H9 (cell line): ENCODE results near the gene NEGR1. TPM values are rescaled to one million over a fixed set of nuclear protein-coding genes. Genes with fewer than 3 reads are reported as not detected.

Experiments
- DNase-seq: peaks from one replicate; pipeline ENCODE4 v3.0.0-alpha.2; 2017
- H2AFZ ChIP-seq: one replicate; pipeline ENCODE4 v1.6.1; 2013; ENCODE audit warnings: mild to moderate bottlenecking, low read length, control low read depth, moderate library complexity
- H2AK5ac ChIP-seq: 2 replicates; pipeline ENCODE4 v1.6.1; 2013; ENCODE audit warnings: low read length, control low read depth, mixed read lengths; ENCODE audit not compliant: insufficient read length
- H2BK120ac ChIP-seq: one replicate; pipeline ENCODE4 v1.6.1; 2013; ENCODE audit warnings: low read depth, mild to moderate bottlenecking, low read length, control low read depth, inconsistent platforms; ENCODE audit not compliant: poor library complexity, severe bottlenecking
- H2BK12ac ChIP-seq: 2 replicates; pipeline ENCODE4 v1.6.1; 2013; ENCODE audit warnings: low read length, control low read depth, mixed read lengths, low read depth; ENCODE audit not compliant: insufficient read length
- H2BK15ac ChIP-seq: 2 replicates; pipeline ENCODE4 v1.6.1; 2013; ENCODE audit warnings: low read depth, low read length, control low read depth
- H2BK20ac ChIP-seq: one replicate; pipeline ENCODE4 v1.6.1; 2013; ENCODE audit warnings: low read depth, mild to moderate bottlenecking, low read length, control low read depth, inconsistent platforms; ENCODE audit not compliant: poor library complexity, severe bottlenecking
- H2BK5ac ChIP-seq: 2 replicates; pipeline ENCODE4 v1.6.1; 2013; ENCODE audit warnings: low read length, control low read depth, mixed read lengths; ENCODE audit not compliant: insufficient read length
- H3K14ac ChIP-seq: 2 replicates; pipeline ENCODE4 v1.6.1; 2013; ENCODE audit warnings: low read length, control low read depth; ENCODE audit not compliant: insufficient read depth
- H3K18ac ChIP-seq: 2 replicates; pipeline ENCODE4 v1.6.1; 2013; ENCODE audit warnings: low read depth, mild to moderate bottlenecking, mixed read lengths, low read length, control low read depth; ENCODE audit not compliant: insufficient read length
- H3K23ac ChIP-seq: 2 replicates; pipeline ENCODE4 v1.6.1; 2013; ENCODE audit warnings: low read length, control low read depth, mixed read lengths, low read depth; ENCODE audit not compliant: insufficient read length
- H3K23me2 ChIP-seq: 2 replicates; pipeline ENCODE4 v1.6.1; 2013; ENCODE audit warnings: low read depth, mild to moderate bottlenecking, mixed read lengths, low read length, control low read depth; ENCODE audit not compliant: insufficient read length, poor library complexity, severe bottlenecking
- H3K27ac ChIP-seq: 2 replicates; pipeline ENCODE4 v1.5.1; 2013; ENCODE audit warnings: low read length, control low read depth, mixed read lengths, low read depth; ENCODE audit not compliant: insufficient read length
- H3K27me3 ChIP-seq: 2 replicates; pipeline ENCODE4 v1.6.1; 2013; ENCODE audit warnings: low read length, control low read depth, inconsistent platforms; ENCODE audit not compliant: insufficient read depth
- H3K4ac ChIP-seq: 2 replicates; pipeline ENCODE4 v1.6.1; 2013; ENCODE audit warnings: low read depth, mild to moderate bottlenecking, control low read depth, inconsistent platforms, low read length, moderate library complexity
- H3K4me1 ChIP-seq: 2 replicates; pipeline ENCODE4 v1.6.1; 2013; ENCODE audit warnings: low read length, control low read depth, inconsistent platforms; ENCODE audit not compliant: insufficient read depth
- H3K4me2 ChIP-seq: 2 replicates; pipeline ENCODE4 v1.6.1; 2013; ENCODE audit warnings: low read length, control low read depth, mixed read lengths; ENCODE audit not compliant: insufficient read length, insufficient read depth
- H3K56ac ChIP-seq: 2 replicates; pipeline ENCODE4 v1.6.1; 2013; ENCODE audit warnings: low read depth, mild to moderate bottlenecking, mixed read lengths, low read length, control low read depth; ENCODE audit not compliant: insufficient read length
- H3K79me1 ChIP-seq: 2 replicates; pipeline ENCODE4 v1.6.1; 2013; ENCODE audit warnings: low read depth, mild to moderate bottlenecking, moderate library complexity, low read length, control low read depth, inconsistent platforms; ENCODE audit not compliant: insufficient read depth, poor library complexity, severe bottlenecking
- H3K79me2 ChIP-seq: 2 replicates; pipeline ENCODE4 v1.6.1; 2013; ENCODE audit warnings: low read length, control low read depth, inconsistent platforms; ENCODE audit not compliant: insufficient read depth
- H3K9ac ChIP-seq: 2 replicates; pipeline ENCODE4 v1.6.1; 2013; ENCODE audit warnings: low read length, control low read depth, mixed read lengths; ENCODE audit not compliant: insufficient read length; ENCODE audit errors: extremely low read depth
- H3K9me3 ChIP-seq: one replicate; pipeline ENCODE4 v1.6.1; 2013; ENCODE audit warnings: low read depth, low read length, inconsistent platforms; ENCODE audit not compliant: control insufficient read depth
- H3T11ph ChIP-seq: one replicate; pipeline ENCODE4 v1.6.1; 2013; ENCODE audit warnings: mild to moderate bottlenecking, low read length, control low read depth, inconsistent platforms
- H4K20me1 ChIP-seq: one replicate; pipeline ENCODE4 v1.6.1; 2013; ENCODE audit not compliant: control insufficient read depth, insufficient read length, insufficient read depth
- H4K5ac ChIP-seq: 2 replicates; pipeline ENCODE4 v1.6.1; 2013; ENCODE audit warnings: low read depth, mild to moderate bottlenecking, mixed read lengths, low read length, control low read depth; ENCODE audit not compliant: insufficient read length
- H4K8ac ChIP-seq: replicated peaks from 2 replicates; pipeline ENCODE4 v1.6.1; 2013; ENCODE audit warnings: low read length, control low read depth, mixed read lengths, low read depth; ENCODE audit not compliant: insufficient read length
- H4K91ac ChIP-seq: 2 replicates; pipeline ENCODE4 v1.6.1; 2013; ENCODE audit warnings: low read depth, mild to moderate bottlenecking, moderate library complexity, mixed read lengths, low read length, control low read depth; ENCODE audit not compliant: insufficient read length
- H3K27ac Mint-ChIP-seq, 3 experiments: 2 replicates in 2 of 3; 3 replicates in 1 of 3; pipeline ENCODE4 v1.8.0; 2020 to 2021; ENCODE audit warnings: mixed read lengths in 3 of 3, mild to moderate bottlenecking in 1 of 3, moderate library complexity in 1 of 3
- H3K27me3 Mint-ChIP-seq: 2 replicates; pipeline ENCODE4 v1.8.0; 2021; ENCODE audit warnings: low read depth, mild to moderate bottlenecking, moderate library complexity, mixed read lengths
- H3K36me3 Mint-ChIP-seq, 3 experiments: 2 replicates in 2 of 3; 3 replicates in 1 of 3; pipeline ENCODE4 v1.8.0; 2020 to 2021; ENCODE audit warnings: low read depth in 3 of 3, mixed read lengths in 3 of 3; ENCODE audit not compliant: insufficient read depth in 1 of 3
- H3K4me1 Mint-ChIP-seq, 2 experiments: 2 replicates each; pipeline ENCODE4 v1.8.0; 2020; ENCODE audit warnings: mixed read lengths in 2 of 2
- H3K4me3 Mint-ChIP-seq, 2 experiments: 2 replicates in 1 of 2; 3 replicates in 1 of 2; pipeline ENCODE4 v1.8.0; 2020 to 2021; ENCODE audit warnings: mild to moderate bottlenecking in 2 of 2, mixed read lengths in 2 of 2, moderate library complexity in 1 of 2
- H3K9me3 Mint-ChIP-seq, 2 experiments: 2 replicates in 1 of 2; 3 replicates in 1 of 2; pipeline ENCODE4 v1.8.0; 2020; ENCODE audit warnings: mild to moderate bottlenecking in 2 of 2, mixed read lengths in 2 of 2, moderate library complexity in 1 of 2
- WGBS: extraction: QIAGEN DNeasy Blood & Tissue Kit; methylation state at CpG from one replicate; pipeline ENCODE4 v1.1.7; 2013; ENCODE audit warnings: missing lambda C conversion rate, low lambda C conversion rate, mixed read lengths; ENCODE audit not compliant: insufficient read length; ENCODE audit errors: extremely low coverage; 5-methylcytosine and 5-hydroxymethylcytosine counted together
- total RNA-seq: library from RNA; stranded (reverse); gene quantifications from 2 replicates; pipeline ENCODE4 v1.2.1, GENCODE V29; 2021
- TF ChIP-seq, protein P1 (sequence below): fragments of 200-600 bp; sonication (generic); conservative IDR thresholded peaks from 3 replicates; pipeline ENCODE4 v1.8.0; 2021; ENCODE audit warnings: antibody characterized with exemption, mild to moderate bottlenecking

NEGR1 gene
- total RNA-seq, 1 experiment from 2014 or later: 0.13 TPM

DNA sequence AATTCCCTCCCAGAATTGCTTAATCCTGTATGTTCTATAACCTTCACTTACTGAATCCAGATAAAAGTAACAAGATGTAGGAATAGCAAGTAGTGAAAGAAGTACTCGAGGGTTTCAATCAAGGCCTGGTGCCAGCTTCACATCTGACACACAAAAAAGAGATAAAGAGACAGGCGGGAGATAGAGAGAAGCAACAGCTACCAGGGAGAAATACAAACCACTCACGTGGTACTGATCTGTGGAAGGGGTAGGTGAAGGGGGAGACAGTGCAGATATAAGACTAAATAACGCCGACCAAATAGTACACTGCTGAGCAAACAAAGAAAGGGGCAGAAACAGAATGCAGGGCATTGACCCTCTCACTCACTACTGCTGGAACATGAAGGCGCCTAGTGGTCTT lies 295.2 kb downstream of the NEGR1 start:
- H3K27ac ChIP-seq: no peak overlapping the region
- no CpG with 5 or more reads among the region's 6 CpGs for WGBS
- no peaks in the 10 kb centered on the region for H3K9me3 Mint-ChIP-seq

More for the DNA sequence above, 295.2 kb downstream of the NEGR1 start:
- Histone ChIP-seq H3K9me3 (no peaks in the 10 kb centered on the region), H4K20me1 (no peaks in the 10 kb centered on the region), H3K23ac (no peak overlapping the region), H2BK120ac (no peak overlapping the region), H3K4me2 (no peak overlapping the region), H2BK12ac (no peak overlapping the region), H2BK20ac (no peak overlapping the region), H4K91ac (no peak overlapping the region), H3K27me3 (no peaks in the 10 kb centered on the region), H3K4me1 (no peaks in the 10 kb centered on the region; the same call in 1 of the 2 replicates), H3K14ac (no peak overlapping the region), H3K18ac (no peak overlapping the region), H2BK15ac (no peak overlapping the region), H2AFZ (no peak overlapping the region), H4K8ac (no peak overlapping the region), H3K4ac (no peak overlapping the region), H3K79me1 (no peaks in the 10 kb centered on the region), H3K9ac (no peak overlapping the region), H4K5ac (no peak overlapping the region), H3K23me2 (no peaks in the 10 kb centered on the region), H3T11ph (no peak overlapping the region), H3K56ac (no peak overlapping the region), H2AK5ac (no peak overlapping the region), H2BK5ac (no peak overlapping the region), H3K79me2 (no peaks in the 10 kb centered on the region)
- Mint-ChIP-seq H3K27me3 (no peaks in the 10 kb centered on the region), H3K4me3 (no peak overlapping the region), H3K4me1 (peaks cover 4 to 7% of the 10 kb centered on the region in 2 experiments), H3K27ac (no peak overlapping the region), H3K36me3 (no peaks in the 10 kb centered on the region)
- TF ChIP-seq, protein P1, sequence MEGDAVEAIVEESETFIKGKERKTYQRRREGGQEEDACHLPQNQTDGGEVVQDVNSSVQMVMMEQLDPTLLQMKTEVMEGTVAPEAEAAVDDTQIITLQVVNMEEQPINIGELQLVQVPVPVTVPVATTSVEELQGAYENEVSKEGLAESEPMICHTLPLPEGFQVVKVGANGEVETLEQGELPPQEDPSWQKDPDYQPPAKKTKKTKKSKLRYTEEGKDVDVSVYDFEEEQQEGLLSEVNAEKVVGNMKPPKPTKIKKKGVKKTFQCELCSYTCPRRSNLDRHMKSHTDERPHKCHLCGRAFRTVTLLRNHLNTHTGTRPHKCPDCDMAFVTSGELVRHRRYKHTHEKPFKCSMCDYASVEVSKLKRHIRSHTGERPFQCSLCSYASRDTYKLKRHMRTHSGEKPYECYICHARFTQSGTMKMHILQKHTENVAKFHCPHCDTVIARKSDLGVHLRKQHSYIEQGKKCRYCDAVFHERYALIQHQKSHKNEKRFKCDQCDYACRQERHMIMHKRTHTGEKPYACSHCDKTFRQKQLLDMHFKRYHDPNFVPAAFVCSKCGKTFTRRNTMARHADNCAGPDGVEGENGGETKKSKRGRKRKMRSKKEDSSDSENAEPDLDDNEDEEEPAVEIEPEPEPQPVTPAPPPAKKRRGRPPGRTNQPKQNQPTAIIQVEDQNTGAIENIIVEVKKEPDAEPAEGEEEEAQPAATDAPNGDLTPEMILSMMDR: no peak
- DNase-seq: no peak
